ENCODE results near the gene MGAT5. TPM values are rescaled to one million over a fixed set of nuclear protein-coding genes. Genes with fewer than 3 reads are reported as not detected.

The MGAT5 gene
- total RNA-seq, 6 experiments from 2014 or later: 4.5 to 16.0 (median 10.0) TPM

GRCh38 chr2:134300585-134300984 lies 46.7 kb downstream of the MGAT5 start:
- Histone ChIP-seq H3K27me3 (no peaks in the 10 kb centered on the region), H3K4me3 (no peak overlapping the region), H3K36me3 (no peaks in the 10 kb centered on the region), H3K4me1 (peaks cover 0 to 9% (median 0%) of the 10 kb centered on the region in 4 donors), H3K27ac (no peak overlapping the region), H3K9me3 (no peaks in the 10 kb centered on the region)
- no peak for TF ChIP-seq POLR2A (IDR thresholded peaks at IDR 0.05)
- no peak for TF ChIP-seq CTCF (IDR thresholded peaks at IDR 0.05)
- 41% methylated on average over 1 of the region's 1 CpG for WGBS (ENCODE audit: insufficient coverage, low coverage, low lambda C conversion rate, missing lambda C conversion rate)
- ATAC-seq (peak in 1 of 4 donors; percentile 59), DNase-seq (no peak)
- intact Hi-C loops (cut with DNase I): no loop called here

- TF ChIP-seq CTCF (IDR thresholded peaks at IDR 0.05) (no peak), POLR2A (IDR thresholded peaks at IDR 0.05) (no peak)
- ATAC-seq: peak in 3 of 4 donors; percentile 41 to 71 (median 64)
- intact Hi-C loops (cut with DNase I): no loop called here
- no peak for DNase-seq
- no peaks in the 10 kb centered on the region for H3K9me3 ChIP-seq
- H3K4me1 ChIP-seq: peaks cover 0 to 7% (median 0%) of the 10 kb centered on the region in 4 donors
- 60% methylated on average over 8 of the region's 8 CpGs for WGBS (ENCODE audit: insufficient coverage, low coverage, low lambda C conversion rate, missing lambda C conversion rate)
- no peaks in the 10 kb centered on the region for H3K27me3 ChIP-seq
- H3K36me3 ChIP-seq: no peaks in the 10 kb centered on the region
- no peak overlapping the region for H3K27ac ChIP-seq
- no peak overlapping the region for H3K4me3 ChIP-seq
Observed at GRCh38 chr2:134301099-134301927, 47.4 kb downstream of the MGAT5 start.

DNA sequence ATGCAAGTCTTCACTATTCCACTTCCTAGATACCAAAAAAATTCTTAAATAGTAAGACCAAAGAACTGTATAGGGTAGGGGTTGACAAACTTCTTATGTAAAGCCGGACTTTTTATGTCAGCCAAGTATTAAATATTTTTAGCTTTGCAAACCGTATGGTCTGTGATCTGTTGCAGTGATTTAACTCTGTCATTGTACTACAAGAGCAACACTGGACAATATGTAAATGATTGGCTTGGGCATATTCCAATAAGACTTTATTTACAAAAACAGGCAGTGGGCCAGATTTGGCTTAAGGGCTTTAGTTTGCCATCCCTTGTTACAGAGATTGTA lies 48.0 kb downstream of the MGAT5 start:
- no peak for TF ChIP-seq CTCF (IDR thresholded peaks at IDR 0.05)
- TF ChIP-seq POLR2A (IDR thresholded peaks at IDR 0.05): no peak
- no peak for DNase-seq
- intact Hi-C loops (cut with DNase I): no loop called here
- H3K9me3 ChIP-seq: no peaks in the 10 kb centered on the region
- H3K27me3 ChIP-seq: no peaks in the 10 kb centered on the region
- 70% methylated on average over 2 of the region's 2 CpGs for WGBS (ENCODE audit: insufficient coverage, low coverage, low lambda C conversion rate, missing lambda C conversion rate)
- ATAC-seq: no peak
- H3K36me3 ChIP-seq: no peaks in the 10 kb centered on the region
- H3K4me3 ChIP-seq: no peak overlapping the region
- no peak overlapping the region for H3K27ac ChIP-seq
- peaks cover 0 to 7% (median 0%) of the 10 kb centered on the region in 4 donors for H3K4me1 ChIP-seq

DNA sequence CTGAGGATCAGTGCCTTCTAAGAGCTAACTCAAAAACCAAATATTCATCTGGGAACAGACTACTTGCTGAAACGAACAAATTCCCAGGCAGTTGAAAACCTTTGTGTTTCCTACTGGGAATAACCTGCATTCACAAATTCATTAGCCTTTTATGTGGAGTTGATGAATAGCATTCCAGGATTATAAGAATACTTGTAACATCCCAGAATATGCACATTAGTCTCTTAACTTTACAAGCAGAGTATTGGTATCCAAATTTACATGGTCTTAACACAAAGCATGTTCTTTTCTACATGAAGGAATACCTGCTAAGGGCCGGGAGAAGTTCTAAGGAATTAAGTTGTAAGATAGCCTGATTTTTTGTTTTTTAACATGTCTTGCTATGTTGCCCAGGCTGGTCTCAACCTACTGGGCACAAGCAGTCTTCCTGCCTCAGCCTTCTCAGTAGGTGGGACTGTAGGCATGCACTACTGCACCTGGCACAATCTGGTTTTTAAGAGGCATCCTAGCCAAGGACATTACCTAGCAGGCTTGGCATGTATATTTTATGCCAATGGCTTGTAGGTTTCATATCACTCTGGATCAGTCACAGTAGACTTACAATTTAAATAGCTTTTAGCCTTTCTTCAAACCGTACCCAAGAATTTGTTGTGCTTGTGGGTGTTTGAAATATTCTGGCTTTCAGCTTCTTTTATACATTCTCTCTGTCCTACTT lies 50.7 kb downstream of the MGAT5 start:
- ATAC-seq (no peak), DNase-seq (no peak)
- Histone ChIP-seq H3K9me3 (no peaks in the 10 kb centered on the region), H3K27me3 (no peaks in the 10 kb centered on the region), H3K4me1 (peaks cover 0 to 7% (median 0%) of the 10 kb centered on the region in 4 donors), H3K36me3 (no peaks in the 10 kb centered on the region), H3K27ac (no peak overlapping the region), H3K4me3 (no peak overlapping the region)
- intact Hi-C loops (cut with DNase I): no loop called here
- no peak for TF ChIP-seq CTCF (IDR thresholded peaks at IDR 0.05)
- TF ChIP-seq POLR2A (IDR thresholded peaks at IDR 0.05): no peak
- WGBS (ENCODE audit: insufficient coverage, low coverage, low lambda C conversion rate, missing lambda C conversion rate): 63% methylated on average over 3 of the region's 3 CpGs
